Upper lobe of left lung (tissue), 6 donors: ENCODE data around the gene REEP6. TPM values are rescaled to one million over a fixed set of nuclear protein-coding genes. Genes with fewer than 3 reads are reported as not detected.

Source experiments
- ATAC-seq, 2 donors: fragments of 200-7000 bp; cut with Tn5 transposase; one replicate each; pipeline ENCODE4 v1.9.1; 2022; ENCODE audit warnings: mild to moderate bottlenecking in 2 of 2, moderate library complexity in 2 of 2; ENCODE audit not compliant: low FRiP score in 2 of 2
- DNase-seq, 2 donors: peaks; one replicate each; pipeline ENCODE4 v3.0.0-alpha.2; 2019 to 2020
- H3K27ac ChIP-seq, 4 donors: fragments of 200-600 bp; sonication (generic); one replicate each; pipeline ENCODE4 v1.5.1; 2016 to 2019
- H3K27me3 ChIP-seq, 4 donors: fragments of 200-600 bp; sonication (generic); one replicate each; pipeline ENCODE4 v1.5.1; 2017 to 2019
- H3K36me3 ChIP-seq, 4 donors: fragments of 200-600 bp; sonication (generic); one replicate each; pipeline ENCODE4 v1.5.1; 2016 to 2019
- H3K4me1 ChIP-seq, 4 donors: fragments of 200-600 bp; sonication (generic); one replicate each; pipeline ENCODE4 v1.5.1; 2018 to 2019
- H3K4me3 ChIP-seq, 4 donors: fragments of 200-600 bp; sonication (generic); one replicate each; pipeline ENCODE4 v1.5.1; 2017 to 2019; ENCODE audit warnings: mild to moderate bottlenecking in 2 of 4, moderate library complexity in 1 of 4
- H3K9me3 ChIP-seq, 4 donors: fragments of 200-600 bp; sonication (generic); one replicate each; pipeline ENCODE4 v1.5.1; 2018 to 2019
- CTCF ChIP-seq, 6 experiments: fragments of 450-650 bp in 4 of 6; fragments of 200-600 bp in 2 of 6; sonication (generic) in 2 of 6; IDR thresholded peaks; one replicate each; pipeline ENCODE4 v1.5.1; 2016 to 2019; ENCODE audit warnings: antibody characterized with exemption in 6 of 6
- EP300 ChIP-seq, 4 donors: sonication (generic); formaldehyde crosslinking; IDR thresholded peaks; one replicate each; pipeline ENCODE4 v1.5.1; 2017; ENCODE audit warnings: antibody characterized with exemption in 4 of 4, control low read depth in 2 of 4
- POLR2A ChIP-seq, 4 donors: fragments of 450-650 bp; IDR thresholded peaks; one replicate each; pipeline ENCODE4 v1.5.1; 2016 to 2017; ENCODE audit warnings: antibody characterized with exemption in 4 of 4, mild to moderate bottlenecking in 2 of 4
- POLR2AphosphoS5 ChIP-seq, 2 donors: sonication (generic); formaldehyde crosslinking; IDR thresholded peaks; one replicate each; pipeline ENCODE4 v1.5.1; 2017; ENCODE audit warnings: antibody characterized with exemption in 2 of 2
- WGBS, 2 donors: methylation state at CpG; one replicate each; pipeline ENCODE4 v1.1.5; 2017 to 2018; 5-methylcytosine and 5-hydroxymethylcytosine counted together
- total RNA-seq, 6 donors: library from RNA; depleted of rRNA in 4 of 6; stranded (reverse); fragments of >200 nt in 4 of 6; gene quantifications; one replicate each; pipeline versions ENCODE4 v1.1.0 to v1.2.1, GENCODE V29; 2016 to 2021
- donor health status: DM: no; HTN: no; CAD: no; lungs with moderate emphysema.
- donor health status: DM: no; HTN: yes; CAD: no; lungs with severe emphysema.

REEP6 gene
- total RNA-seq, 6 donors from 2014 or later: 2.0 to 7.8 (median 3.1) TPM

GRCh38 chr19:1513499-1514294, 22.7 kb downstream of the REEP6 start:
- TF ChIP-seq POLR2A (IDR thresholded peaks at IDR 0.05): no peak
- TF ChIP-seq CTCF (IDR thresholded peaks at IDR 0.05): peak in 5 of 6 experiments; percentile 42 to 71 (median 61)
- TF ChIP-seq EP300 (IDR thresholded peaks at IDR 0.05): no peak
- TF ChIP-seq POLR2AphosphoS5 (IDR thresholded peaks at IDR 0.05): no peak
- Histone ChIP-seq H3K4me3 (peak overlapping the region; percentile 12 to 51 (median 48)), H3K36me3 (no peaks in the 10 kb centered on the region), H3K27me3 (peaks cover 0 to 27% (median 12%) of the 10 kb centered on the region in 4 donors), H3K9me3 (no peaks in the 10 kb centered on the region), H3K4me1 (peaks cover 9 to 18% (median 14%) of the 10 kb centered on the region in 4 donors), H3K27ac (peak overlapping the region in 1 of 4 donors; percentile 28)
- WGBS, 2 donors: 7% methylated on average over 2 of the region's 52 CpGs; no CpG with 5 or more reads in 1 of the 2 donors
- DNase-seq (peak; percentile 39 to 94), ATAC-seq (peak in 1 of 2 donors; percentile 73)

- Histone ChIP-seq H3K27ac (no peak overlapping the region), H3K9me3 (no peaks in the 10 kb centered on the region), H3K36me3 (no peaks in the 10 kb centered on the region), H3K27me3 (peaks cover 0 to 27% (median 12%) of the 10 kb centered on the region in 4 donors), H3K4me3 (no peak overlapping the region), H3K4me1 (peaks cover 9 to 18% (median 14%) of the 10 kb centered on the region in 4 donors)
- no peak for ATAC-seq
- 47 to 66% methylated on average over 8 to 10 of the region's 10 CpGs for WGBS, 2 donors
- DNase-seq: no peak
- no peak for TF ChIP-seq CTCF (IDR thresholded peaks at IDR 0.05)
These were observed 23.3 kb downstream of the REEP6 start for GRCh38 chr19:1514295-1514661.

DNA sequence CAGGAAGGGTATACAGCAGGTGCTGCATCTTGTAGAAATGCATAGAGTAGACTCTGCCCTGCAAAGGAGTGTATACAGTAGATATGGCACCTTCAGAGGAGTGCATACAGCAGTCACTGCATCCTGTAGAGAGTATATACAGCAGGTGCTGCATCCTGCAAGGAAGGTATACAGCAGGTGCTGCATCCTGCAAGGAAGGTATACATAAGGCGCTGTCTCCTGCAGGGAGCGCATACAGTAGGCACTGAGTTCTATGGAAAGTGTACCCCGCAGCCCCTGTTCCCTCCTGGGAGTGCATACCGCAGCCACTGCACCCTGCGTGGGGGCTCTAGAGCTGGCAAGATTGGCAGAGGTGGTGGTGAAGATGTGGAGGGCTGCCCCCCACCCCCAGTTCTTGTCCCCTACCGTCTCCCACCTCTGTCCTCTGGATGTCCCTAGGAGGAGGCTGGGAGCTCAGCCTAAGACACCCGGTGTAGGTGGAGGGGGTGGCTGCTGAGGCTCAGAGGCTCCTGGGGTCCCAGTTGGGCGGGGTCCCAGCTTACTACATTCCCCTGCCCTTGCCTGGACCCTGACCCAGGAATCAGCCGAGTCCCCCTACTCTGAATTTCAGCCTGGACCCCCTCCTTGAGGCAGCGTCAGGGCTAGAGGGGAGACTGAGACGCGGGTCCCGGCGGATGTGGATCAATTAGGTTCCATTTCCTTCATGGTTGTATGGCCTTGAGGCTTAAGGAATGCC, 24.2 kb downstream of the REEP6 start:
- TF ChIP-seq POLR2AphosphoS5 (IDR thresholded peaks at IDR 0.05) (no peak), CTCF (IDR thresholded peaks at IDR 0.05) (no peak), POLR2A (IDR thresholded peaks at IDR 0.05) (no peak), EP300 (IDR thresholded peaks at IDR 0.05) (no peak)
- H3K36me3 ChIP-seq: no peaks in the 10 kb centered on the region
- H3K27ac ChIP-seq: no peak overlapping the region
- H3K27me3 ChIP-seq: peaks cover 0 to 29% (median 12%) of the 10 kb centered on the region in 4 donors
- WGBS, 2 donors: 72 to 83% methylated on average over 3 to 14 of the region's 14 CpGs
- no peak overlapping the region for H3K4me3 ChIP-seq
- DNase-seq: no peak
- peaks cover 9 to 18% (median 14%) of the 10 kb centered on the region in 4 donors for H3K4me1 ChIP-seq
- no peak for ATAC-seq
- no peaks in the 10 kb centered on the region for H3K9me3 ChIP-seq

- 62 to 74% methylated on average over 7 to 8 of the region's 8 CpGs for WGBS, 2 donors
- no peak for ATAC-seq
- H3K27ac ChIP-seq: no peak overlapping the region
- no peaks in the 10 kb centered on the region for H3K9me3 ChIP-seq
- peaks cover 0 to 25% (median 12%) of the 10 kb centered on the region in 4 donors for H3K27me3 ChIP-seq
- TF ChIP-seq EP300 (IDR thresholded peaks at IDR 0.05): no peak
- TF ChIP-seq POLR2AphosphoS5 (IDR thresholded peaks at IDR 0.05): no peak
- TF ChIP-seq POLR2A (IDR thresholded peaks at IDR 0.05): no peak
- TF ChIP-seq CTCF (IDR thresholded peaks at IDR 0.05): no peak
- H3K36me3 ChIP-seq: no peaks in the 10 kb centered on the region
- DNase-seq: no peak
- no peak overlapping the region for H3K4me3 ChIP-seq
- peaks cover 9 to 18% (median 14%) of the 10 kb centered on the region in 4 donors for H3K4me1 ChIP-seq
These were observed 25.4 kb downstream of the REEP6 start for GRCh38 chr19:1516395-1516753.
